ENCODE results near the gene CD151. TPM values are rescaled to one million over a fixed set of nuclear protein-coding genes. Genes with fewer than 3 reads are reported as not detected.

CD151 gene
- total RNA-seq, 1 donor from 2014 or later: 401 TPM

GRCh38 chr11:795634-796564 lies 36.9 kb upstream of the CD151 start:
- intact Hi-C loops (cut with micrococcal nuclease): no loop called here
- DNase-seq (peak; percentile 81), ATAC-seq (peak; percentile 57)

GRCh38 chr11:796565-797295 lies 36.0 kb upstream of the CD151 start:
- DNase-seq: peak; percentile 34
- intact Hi-C loops (cut with micrococcal nuclease): no loop called here
- ATAC-seq: no peak

DNA sequence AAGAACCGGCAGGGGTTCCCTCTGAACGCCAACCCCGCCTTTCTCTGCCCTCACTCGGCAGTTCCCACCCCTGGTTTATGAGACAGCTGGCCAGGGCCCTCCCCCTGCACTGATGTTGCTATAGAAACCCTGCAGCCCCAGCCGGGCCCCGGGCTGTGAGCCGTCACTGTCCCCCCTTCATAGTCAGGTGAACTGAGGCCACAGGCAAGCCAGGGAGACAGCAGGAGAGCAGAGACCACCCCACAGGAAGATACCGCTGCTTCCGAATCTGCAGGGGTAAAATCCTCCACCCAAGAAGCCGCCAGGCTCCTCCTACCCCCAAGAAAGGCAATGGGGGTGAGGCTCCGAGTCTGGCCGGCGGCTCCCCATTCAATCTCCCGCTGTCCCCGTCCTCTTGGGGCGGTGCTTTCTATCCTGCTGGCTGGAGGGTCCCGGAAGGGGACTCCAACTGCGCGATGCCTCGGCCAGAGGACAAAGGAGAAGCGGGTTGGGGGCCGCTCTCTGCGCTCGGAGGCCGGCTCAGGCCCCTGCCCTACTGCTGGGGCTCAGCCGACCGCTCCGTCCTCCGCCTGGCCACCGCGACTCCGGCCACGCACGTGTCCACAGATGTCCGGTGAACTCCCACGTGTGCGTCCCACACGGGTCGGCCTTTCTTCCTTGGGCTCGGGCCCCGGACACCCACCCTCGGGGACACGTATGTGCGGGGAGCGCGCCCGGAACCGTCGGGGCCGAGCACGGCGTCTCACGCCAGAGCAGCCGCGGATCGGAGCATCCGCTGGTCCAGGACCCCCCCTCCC lies 35.3 kb upstream of the CD151 start:
- intact Hi-C loops (cut with micrococcal nuclease): no loop called here
- peak; percentile 78 for DNase-seq
- ATAC-seq: peak; percentile 57

DNA sequence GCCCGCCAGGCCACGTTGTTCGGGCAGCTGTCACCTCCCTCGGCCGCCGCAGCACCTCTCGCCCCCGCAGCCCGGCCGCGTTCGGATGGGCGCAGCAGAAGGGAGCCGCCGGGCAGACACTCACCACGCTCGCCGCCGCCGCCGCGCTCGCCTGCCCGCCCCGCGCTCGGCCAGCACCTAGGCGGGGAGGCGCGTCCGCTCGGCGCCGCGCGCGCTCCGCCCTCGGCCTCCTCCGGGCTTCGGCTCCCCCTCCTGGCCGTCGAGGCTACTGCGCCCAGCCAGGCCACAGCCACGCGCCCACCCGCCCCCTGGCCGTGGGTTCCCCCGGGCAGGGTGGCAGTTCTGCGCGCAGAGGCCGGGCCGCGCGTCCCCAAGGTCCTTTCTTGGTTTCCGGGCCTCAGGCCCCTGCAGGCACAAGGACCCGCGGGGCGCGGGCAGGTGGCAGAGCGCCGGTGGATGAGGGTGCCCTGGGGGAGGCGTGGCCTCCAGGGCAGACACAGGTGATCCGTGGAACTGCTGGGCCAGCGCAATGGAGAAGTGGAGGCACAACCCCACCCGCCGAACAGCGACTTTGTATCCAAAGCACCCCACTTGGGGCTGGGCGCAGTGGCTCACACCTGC lies 34.5 kb upstream of the CD151 start, which contains the start of gene SLC25A22:
Gene SLC25A22 (minus strand): TSS at position 189 of the 621 bp plus-strand sequence. CDS start 3,275 bp downstream, outside the sequence.
- intact Hi-C loops (cut with micrococcal nuclease): no loop called here
- ATAC-seq (peak; percentile 76), DNase-seq (peak; percentile 90)

DNA sequence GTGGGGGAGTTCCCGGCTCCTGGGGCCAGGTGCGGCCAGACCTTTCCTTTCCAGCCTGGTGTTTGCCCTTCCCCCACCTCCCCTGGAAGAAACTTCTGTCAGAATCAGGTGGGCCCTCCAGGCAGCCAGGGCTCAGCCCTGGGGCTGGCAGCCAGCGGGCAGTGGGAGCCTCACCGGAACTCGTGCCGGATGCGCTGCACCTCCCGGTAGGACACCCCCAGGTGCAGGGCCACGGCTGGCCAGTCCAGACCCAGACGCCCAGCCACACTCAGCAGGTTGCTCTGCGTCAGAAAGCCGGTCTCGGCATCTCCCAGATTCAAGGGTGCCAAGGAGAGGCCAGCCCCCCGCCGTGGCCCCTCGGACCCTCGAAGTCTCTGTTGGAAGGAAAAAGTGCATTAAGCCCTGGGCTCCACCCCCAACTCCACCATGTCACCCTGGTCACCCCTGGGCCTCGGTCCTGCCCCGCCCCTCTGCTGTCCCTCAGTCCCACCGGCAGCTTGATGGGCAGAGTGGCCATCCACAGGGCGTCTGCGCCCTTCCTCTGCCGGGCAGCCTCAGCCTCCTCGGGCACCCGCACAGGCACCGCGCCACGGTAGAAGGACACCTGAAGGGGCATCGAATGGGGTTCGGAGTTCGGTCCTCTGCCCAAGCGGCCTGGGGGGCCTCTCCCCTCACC lies 33.0 kb upstream of the CD151 start:
- ATAC-seq: no peak
- intact Hi-C loops (cut with micrococcal nuclease): no loop called here
- DNase-seq: peak; percentile 31

GRCh38 chr11:800473-800872 lies 32.3 kb upstream of the CD151 start:
- ATAC-seq (no peak), DNase-seq (peak; percentile 36)

DNA sequence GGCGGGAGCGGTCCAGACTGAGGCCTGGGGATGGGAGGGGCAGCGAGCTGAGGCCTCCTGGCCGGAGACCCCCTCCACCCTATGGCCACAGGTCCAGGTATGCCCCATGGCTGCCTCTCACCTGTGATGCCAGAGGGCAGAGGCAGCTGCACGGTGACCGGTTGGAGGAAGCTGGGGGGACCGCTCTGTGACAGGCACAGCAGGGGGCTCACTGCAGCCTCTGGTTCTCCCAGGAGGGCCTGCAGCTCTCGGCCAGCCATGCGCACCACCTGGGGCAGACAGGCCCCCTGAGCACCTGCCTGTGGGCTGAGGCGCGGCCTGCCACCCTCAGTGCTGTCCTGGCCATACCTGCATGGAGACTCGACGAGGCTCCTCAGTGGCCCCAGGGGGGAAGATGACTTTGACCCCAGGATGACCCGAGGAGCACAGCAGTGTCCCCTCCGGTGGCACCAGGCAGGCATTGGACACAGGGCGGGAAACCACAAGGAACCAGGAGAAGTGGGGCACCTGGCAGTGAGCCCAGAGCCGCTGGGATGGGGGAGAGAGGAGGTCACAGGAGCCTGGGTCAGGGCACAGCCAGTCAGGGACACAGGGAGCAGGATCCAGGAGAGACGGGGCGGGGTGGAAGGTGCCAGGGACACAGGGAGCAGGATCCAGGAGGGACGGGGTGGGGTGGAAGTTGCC lies 31.5 kb upstream of the CD151 start:
- ATAC-seq (no peak), DNase-seq (no peak)
- intact Hi-C loops (cut with micrococcal nuclease): no loop called here

More at GRCh38 chr11:800473-800872, 32.3 kb upstream of the CD151 start:
- intact Hi-C loops (cut with micrococcal nuclease): no loop called here

DNA sequence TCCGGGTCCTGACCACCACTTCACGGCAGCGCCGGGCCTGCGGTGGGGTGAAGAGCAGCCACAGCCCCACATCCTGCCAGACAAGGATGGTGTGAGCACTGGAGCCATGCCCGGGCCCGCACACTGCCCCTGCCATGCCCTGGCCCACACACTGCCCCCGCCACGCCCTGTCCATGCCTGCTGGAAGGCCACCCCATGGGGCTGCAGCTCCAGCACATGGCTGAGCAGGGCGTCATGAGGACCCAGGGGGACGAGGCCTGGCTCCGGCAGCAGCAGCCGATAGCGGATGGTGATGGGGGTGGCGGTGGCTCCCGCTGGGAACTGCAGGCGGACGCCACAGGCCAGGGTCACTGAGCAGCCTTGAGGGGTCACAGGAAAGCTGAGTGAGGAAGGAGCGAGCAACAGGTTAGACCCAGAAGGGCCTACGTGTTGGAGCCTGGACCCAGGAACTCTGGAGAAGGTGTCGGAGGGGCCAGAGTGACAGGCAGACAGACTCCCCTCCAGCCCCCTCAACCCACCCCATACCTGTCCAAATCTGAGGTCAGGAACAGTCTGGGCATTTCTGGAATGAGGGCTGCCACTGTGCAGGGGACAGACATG lies 30.6 kb upstream of the CD151 start:
- no peak for DNase-seq
- intact Hi-C loops (cut with micrococcal nuclease): no loop called here
- ATAC-seq: no peak

- DNase-seq (no peak), ATAC-seq (no peak)
- intact Hi-C loops (cut with micrococcal nuclease): no loop called here
These were observed 29.9 kb upstream of the CD151 start for GRCh38 chr11:802693-803466.

DNA sequence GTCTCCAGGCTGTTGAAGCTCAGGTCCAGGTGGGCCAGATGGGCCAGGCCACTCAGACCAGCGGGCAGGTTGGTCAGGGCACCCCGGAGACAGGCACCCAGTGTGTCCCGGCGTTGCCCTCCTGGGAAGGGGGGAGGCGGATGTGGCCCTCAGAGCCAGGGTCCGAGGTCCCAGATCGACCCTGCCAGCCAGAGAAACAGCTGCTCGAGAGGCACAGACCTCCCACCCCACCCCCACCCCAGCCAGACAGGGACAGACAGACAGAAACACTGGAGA lies 29.3 kb upstream of the CD151 start:
- DNase-seq: no peak
- no peak for ATAC-seq
- intact Hi-C loops (cut with micrococcal nuclease): no loop called here

- no peak for ATAC-seq
- intact Hi-C loops (cut with micrococcal nuclease): no loop called here
- no peak for DNase-seq
These were observed 28.8 kb upstream of the CD151 start for GRCh38 chr11:803770-804598.

DNA sequence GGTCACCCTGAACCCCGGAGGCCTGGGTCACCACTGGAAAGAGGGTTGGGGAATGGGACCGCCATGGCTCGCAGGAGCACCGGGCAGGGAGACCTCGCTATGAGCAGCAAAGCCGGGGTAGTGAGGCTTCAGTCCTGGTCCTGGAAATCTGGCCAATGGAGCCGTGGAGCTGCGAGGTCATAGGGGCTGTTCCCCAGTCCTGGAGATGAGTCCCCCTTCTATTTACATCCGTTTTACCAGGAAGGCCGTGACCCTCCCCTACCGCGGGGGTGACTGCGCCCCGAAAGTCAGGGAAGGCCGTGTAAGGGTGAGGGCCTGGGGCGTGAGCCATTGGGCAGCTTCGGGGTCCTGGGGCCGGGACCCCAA lies 28.2 kb upstream of the CD151 start:
- DNase-seq (no peak), ATAC-seq (no peak)
- intact Hi-C loops (cut with micrococcal nuclease): no loop called here

DNA sequence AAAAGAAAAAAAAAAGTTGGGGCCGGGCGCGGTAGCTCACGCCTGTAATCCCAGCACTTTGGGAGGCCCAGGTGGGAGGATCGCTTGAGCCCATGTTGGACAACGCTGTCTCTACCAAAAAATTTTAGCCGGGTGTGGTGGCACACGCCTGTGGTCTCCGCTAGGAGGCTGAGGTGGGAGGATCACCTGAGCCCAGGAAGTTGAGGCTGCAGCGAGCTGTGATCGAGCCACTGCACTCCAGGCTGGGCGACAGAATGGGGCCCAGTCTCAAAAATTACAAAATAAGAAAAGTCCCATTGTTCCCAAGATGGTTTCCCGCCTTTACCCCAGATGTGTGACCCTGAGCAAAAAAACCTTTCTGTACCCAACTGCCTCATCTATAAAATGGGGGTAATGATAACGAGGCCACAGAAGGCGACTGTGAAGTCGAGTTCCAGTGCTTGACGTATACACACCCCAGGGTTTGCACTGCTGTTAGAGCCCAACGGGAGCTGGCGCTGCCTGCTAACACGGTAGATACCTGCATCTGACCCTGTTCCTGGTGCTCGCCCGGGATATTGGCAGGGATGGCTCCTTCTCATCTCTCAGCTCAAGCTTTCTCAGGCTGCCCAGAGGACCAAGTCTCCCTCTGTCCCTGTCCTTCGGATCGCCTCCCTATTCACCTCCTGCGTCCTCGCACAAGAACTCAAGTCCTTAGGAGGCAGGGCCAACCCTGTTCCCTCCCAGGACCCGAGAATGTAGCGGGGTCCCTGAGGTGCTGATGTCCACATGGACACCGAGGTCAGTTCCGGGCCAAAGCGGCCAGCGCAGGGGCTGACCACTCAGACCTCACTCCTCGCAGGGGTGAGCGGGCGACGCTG lies 24.1 kb upstream of the CD151 start:
- intact Hi-C loops (cut with micrococcal nuclease): no loop called here

GRCh38 chr11:809287-810039 lies 23.3 kb upstream of the CD151 start, which contains the start of gene RPLP2:
TSS of gene RPLP2 (plus strand) at chr11:809967. CDS start at chr11:810235, 268 bp downstream.
- DNase-seq (peak; percentile 99), ATAC-seq (peak; percentile 90)
- intact Hi-C loops (cut with micrococcal nuclease): no loop called here

More for the DNA sequence above, 24.1 kb upstream of the CD151 start:
- DNase-seq (no peak), ATAC-seq (no peak)
